OCI-LY1 (cell line): ENCODE measurements around the gene FAM25C.
"Not testable (repeated sequence)": the region's sequence is repeated elsewhere in the genome, so short reads cannot be mapped to it uniquely, and the experiment has no call there.

ENCODE experiments used
- EZH2 ChIP-seq: fragments of 200-600 bp; sonication (generic), shearing (Covaris generic); IDR thresholded peaks from 2 replicates; pipeline ENCODE4 v1.8.0; 2017; ENCODE audit warnings: borderline replicate concordance, mixed run types, mild to moderate bottlenecking, antibody characterized with exemption, low read length, moderate library complexity, mixed read lengths
- TF ChIP-seq, protein P1 (sequence below): fragments of 200-600 bp; sonication (generic), shearing (Covaris generic); IDR thresholded peaks from 2 replicates; pipeline ENCODE4 v1.5.1; 2017; ENCODE audit warnings: mild to moderate bottlenecking, antibody characterized with exemption, low read length, moderate library complexity, mixed read lengths

DNA sequence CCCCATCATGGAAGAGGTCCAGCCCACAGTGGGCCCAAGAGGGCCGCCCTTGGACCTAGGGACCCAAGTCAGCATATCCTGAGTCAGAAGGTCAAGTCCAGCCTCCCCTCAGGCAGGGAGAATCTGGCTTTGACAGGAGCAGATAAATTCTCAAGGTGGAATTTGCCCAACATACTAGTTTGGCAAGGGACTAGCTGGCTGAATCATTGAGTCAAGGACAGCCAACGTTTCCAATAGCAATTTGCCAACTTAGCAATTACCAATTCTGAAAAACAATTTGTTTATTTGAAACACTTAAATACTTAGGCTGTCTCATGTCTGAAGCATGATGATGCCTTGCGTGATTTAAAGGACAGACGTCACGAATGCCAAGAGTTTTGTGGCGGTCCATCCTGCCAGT lies 2.7 kb upstream of the FAM25C start:
- TF ChIP-seq, protein P1, sequence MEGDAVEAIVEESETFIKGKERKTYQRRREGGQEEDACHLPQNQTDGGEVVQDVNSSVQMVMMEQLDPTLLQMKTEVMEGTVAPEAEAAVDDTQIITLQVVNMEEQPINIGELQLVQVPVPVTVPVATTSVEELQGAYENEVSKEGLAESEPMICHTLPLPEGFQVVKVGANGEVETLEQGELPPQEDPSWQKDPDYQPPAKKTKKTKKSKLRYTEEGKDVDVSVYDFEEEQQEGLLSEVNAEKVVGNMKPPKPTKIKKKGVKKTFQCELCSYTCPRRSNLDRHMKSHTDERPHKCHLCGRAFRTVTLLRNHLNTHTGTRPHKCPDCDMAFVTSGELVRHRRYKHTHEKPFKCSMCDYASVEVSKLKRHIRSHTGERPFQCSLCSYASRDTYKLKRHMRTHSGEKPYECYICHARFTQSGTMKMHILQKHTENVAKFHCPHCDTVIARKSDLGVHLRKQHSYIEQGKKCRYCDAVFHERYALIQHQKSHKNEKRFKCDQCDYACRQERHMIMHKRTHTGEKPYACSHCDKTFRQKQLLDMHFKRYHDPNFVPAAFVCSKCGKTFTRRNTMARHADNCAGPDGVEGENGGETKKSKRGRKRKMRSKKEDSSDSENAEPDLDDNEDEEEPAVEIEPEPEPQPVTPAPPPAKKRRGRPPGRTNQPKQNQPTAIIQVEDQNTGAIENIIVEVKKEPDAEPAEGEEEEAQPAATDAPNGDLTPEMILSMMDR: not testable (repeated sequence)
- not testable (repeated sequence) for TF ChIP-seq EZH2
